ENCODE measurements around the gene TMEM120B.

Gene TMEM120B

DNA sequence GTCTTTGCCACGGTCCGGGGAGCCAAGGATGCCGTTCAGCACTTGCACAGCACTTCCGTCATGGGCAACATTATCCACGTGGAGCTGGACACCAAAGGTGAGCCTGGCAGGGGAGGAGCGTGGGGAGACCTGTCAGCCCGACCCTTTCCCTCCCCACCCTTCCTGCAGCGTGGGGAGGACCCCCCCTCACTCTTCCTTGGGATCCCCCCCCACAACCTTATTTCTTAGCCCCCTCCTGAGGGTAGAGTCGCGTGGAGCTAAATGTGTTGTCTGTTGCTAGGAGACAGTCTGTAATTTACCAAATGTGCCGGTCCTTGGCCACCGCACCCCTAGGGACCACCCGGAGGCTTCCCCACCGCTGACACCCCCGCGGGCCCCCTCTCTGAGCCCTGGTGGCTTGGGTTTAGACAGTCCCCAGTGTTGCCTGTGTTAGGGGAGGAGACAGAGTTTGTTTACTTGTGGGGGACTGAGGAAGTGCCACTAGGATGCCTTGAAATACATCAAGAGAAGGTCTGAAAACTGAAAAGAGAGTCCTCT lies 93.5 kb downstream of the TMEM120B start:
- DNase-seq = no peak

DNA sequence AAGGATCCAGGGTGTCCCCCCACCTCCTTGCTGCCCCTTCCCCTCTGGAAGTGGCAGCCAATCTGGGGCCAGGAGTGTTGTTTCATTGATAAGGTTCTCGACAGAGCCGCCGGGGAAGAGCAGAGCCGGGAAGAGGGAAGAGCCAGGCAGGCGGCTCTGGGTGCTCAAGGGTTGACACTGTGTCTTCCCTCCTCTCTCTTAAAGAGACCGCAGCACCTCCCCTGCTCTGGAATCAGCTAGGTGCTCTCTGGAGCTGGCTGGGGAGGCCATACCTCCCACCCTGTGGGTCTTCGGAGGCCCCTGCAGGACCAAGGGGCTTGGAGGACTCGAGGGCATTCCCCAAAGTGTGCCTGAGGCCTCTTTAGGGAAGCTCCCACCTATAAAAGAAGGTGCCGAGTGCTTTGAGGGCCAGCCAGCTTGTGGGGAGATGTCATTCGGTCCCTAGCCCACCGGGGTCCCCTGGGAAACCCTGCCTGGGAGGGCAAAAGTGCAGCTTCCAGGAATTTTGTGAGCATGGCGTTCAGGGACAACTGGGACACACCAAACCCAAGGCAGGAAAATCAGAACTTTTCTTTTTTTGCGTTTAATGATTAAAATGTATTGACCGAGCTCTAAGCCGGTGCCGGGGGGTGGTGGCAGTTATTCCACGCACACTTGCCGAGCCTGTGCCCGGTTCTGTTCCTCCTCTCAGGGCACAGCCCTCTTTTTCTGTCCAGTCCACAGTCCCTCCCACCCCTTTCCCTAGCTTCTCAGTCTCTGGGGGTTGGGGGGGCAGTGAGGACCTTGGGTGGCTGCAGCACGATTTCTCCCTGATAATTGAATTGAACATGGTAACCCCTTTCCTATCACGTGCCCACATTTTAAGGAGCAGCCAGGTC lies 94.2 kb downstream of the TMEM120B start:
- DNase-seq = peak; percentile 41

GRCh38 chr12:121807642-121808347 lies 95.2 kb downstream of the TMEM120B start:
- no peak for DNase-seq

GRCh38 chr12:121808623-121809022 lies 96.1 kb downstream of the TMEM120B start:
- no peak for DNase-seq

- DNase-seq = no peak
These were observed 97.2 kb downstream of the TMEM120B start for GRCh38 chr12:121809712-121810116.

DNA sequence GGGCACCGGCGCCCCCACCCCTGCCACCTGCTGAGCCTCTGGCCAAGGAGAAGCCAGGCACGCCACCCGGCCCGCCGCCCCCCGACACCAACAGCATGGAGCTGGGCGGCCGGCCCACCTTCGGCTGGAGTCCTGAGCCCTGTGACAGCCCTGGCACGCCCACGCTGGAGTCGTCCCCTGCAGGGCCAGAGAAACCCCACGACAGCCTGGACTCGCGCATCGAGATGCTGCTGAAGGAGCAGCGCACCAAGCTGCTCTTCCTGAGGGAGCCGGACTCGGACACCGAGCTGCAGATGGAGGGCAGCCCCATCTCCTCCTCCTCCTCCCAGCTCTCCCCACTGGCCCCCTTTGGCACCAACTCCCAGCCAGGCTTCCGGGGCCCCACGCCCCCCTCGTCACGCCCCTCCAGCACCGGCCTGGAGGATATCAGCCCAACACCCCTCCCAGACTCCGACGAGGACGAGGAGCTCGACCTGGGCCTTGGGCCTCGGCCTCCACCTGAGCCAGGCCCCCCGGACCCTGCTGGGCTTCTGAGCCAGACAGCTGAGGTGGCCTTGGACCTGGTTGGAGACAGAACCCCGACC lies 97.8 kb downstream of the TMEM120B start:
- DNase-seq = no peak

DNA sequence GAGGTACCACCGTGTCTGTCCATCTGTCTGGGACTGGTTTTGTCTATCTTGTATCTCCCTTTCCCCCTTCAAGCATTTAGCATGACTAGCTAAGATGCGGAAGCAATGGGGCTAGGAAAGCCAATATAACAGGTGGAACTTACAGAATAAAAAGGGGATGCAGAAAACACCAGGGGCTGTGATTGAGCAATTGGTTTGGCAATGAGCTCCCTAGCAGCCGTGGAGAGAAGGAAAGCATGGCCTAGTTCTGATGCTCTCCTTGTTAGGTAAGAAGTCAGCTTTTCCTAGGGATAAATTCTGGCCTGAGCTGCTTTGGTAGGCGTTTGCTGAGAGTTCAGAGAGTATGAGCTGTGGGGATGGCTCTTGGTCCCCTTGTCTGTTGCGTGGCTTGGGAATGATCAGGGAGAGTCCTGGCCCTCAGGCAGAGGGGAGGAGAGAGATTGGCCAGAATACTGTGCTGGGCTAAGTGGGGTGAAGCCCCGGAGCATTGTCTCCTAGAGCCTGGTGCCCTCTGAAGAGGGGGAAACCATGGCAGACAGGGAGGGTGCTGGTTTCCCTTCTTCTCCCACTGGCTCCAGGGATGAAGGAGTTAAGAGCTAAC lies 98.4 kb downstream of the TMEM120B start:
- DNase-seq = no peak

- peak; percentile 46 for DNase-seq
These were observed 99.1 kb downstream of the TMEM120B start for GRCh38 chr12:121811434-121812319.

GRCh38 chr12:121812320-121812871 lies 99.8 kb downstream of the TMEM120B start:
- peak; percentile 46 for DNase-seq

GRCh38 chr12:121812921-121813896 lies 100.7 kb downstream of the TMEM120B start:
- DNase-seq = peak; percentile 35

GRCh38 chr12:121813951-121814350 lies 101.4 kb downstream of the TMEM120B start:
- DNase-seq = no peak

- DNase-seq = no peak
These were observed 102.0 kb downstream of the TMEM120B start for GRCh38 chr12:121814429-121815119.

DNA sequence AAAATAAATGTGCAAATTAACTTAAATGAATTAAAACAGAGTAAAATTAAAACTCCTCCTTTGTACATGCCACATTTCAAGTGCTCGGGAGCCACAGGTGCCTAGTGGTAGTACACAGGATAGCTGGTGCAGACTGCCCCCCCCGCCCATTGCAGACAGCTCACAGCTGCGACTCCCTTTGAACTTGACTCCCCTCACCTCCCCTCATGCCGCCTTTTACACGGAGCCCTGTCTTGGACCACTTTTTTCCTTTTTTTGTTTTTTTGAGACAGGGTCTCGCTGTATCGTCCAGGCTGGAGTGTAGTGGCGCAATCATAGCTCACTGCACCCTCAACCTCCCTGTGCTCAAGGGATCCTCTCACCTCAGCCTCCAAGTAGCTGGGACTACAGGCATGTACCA lies 102.7 kb downstream of the TMEM120B start:
- no peak for DNase-seq

GRCh38 chr12:121816925-121817647 lies 104.5 kb downstream of the TMEM120B start:
- DNase-seq = no peak

- no peak for DNase-seq
These were observed 105.1 kb downstream of the TMEM120B start for GRCh38 chr12:121817648-121818043.

GRCh38 chr12:121819212-121819949 lies 106.8 kb downstream of the TMEM120B start:
- DNase-seq = no peak

DNA sequence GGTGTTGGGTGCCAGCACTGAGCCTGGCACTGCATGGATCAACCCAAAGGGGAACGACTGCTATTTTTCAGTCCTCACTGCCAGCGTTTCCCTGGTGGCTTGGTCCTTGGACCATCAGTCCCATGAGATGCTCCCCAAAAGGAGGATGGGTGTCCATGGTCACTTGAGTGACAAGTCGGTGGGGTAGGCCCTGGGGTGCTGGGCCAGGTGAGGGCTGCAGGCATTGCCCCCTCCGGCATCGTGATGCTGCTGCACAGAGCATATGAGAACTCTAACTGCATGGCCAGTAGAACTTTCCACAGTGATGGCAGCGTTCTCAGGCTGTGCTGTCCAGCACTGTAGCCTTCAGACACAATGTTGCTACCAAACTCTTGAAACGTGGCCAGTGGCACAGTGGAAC lies 107.5 kb downstream of the TMEM120B start:
- no peak for DNase-seq

GRCh38 chr12:121822393-121823100 lies 110.0 kb downstream of the TMEM120B start:
- no peak for DNase-seq
